ENCODE measurements around the gene MMADHC.

GRCh38 chr2:149629026-149629425, 41.5 kb upstream of the MMADHC start:
- no peak for TF ChIP-seq CTCF (CRISPR knock-in tag; IDR thresholded peaks at IDR 0.05)
- no peak for TF ChIP-seq TOE1 (CRISPR knock-in tag; IDR thresholded peaks at IDR 0.05)
- no peak for TF ChIP-seq ZNF678 (CRISPR knock-in tag; IDR thresholded peaks at IDR 0.05)
- TF ChIP-seq ARHGAP35 (CRISPR knock-in tag; IDR thresholded peaks at IDR 0.05; ENCODE audit: borderline replicate concordance), result no peak

Data from HepG2 (cell line).